ENCODE results near the gene DEPDC7. TPM values are rescaled to one million over a fixed set of nuclear protein-coding genes. Genes with fewer than 3 reads are reported as not detected.

Gene DEPDC7
- total and polyA plus RNA-seq, 2 of the 13 experiments (the other 11 are each of a cell fraction or from before 2014, with no cell fraction given): 17.3 to 33.3 TPM

DNA sequence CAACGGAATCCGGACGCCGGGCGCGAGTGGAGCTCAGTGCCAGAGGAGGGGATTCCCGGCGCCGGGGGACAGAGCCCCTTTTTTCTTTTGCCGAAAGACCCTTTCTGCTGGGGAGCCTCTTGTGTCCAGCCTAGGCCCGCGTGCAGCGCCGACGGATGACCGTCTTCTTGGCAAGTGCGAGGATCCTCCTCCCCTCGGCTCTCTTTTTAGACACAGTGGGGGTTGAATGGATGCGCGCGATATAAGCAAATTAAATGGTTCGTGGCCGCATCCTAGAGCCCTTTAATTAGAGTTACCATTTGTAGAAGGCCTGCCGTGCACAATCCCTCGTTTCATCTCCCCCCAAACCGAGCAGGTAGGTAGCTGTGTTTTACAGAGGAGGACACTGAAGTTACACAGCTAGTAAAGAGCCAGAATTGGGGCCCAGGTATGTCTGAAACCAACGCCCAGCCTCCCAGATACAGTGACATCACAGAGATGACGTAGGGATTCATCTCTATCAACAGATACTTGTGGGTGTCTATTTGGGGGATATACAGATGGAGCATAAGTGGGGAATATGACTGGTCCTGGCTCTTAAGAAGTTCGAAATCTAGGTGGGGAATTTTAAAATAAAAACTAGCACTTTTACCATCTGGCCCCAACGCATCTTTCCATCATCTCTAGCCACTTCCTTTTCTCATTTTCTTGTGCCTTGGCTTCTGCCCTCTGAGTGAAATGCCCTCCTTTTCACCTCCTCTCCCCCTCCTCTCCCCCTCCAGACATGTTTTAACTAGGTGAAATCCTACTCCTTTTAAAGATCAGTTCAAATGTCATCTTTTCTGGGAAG is 24.6 kb downstream of the DEPDC7 start (continued):
- TF ChIP-seq, protein P1, sequence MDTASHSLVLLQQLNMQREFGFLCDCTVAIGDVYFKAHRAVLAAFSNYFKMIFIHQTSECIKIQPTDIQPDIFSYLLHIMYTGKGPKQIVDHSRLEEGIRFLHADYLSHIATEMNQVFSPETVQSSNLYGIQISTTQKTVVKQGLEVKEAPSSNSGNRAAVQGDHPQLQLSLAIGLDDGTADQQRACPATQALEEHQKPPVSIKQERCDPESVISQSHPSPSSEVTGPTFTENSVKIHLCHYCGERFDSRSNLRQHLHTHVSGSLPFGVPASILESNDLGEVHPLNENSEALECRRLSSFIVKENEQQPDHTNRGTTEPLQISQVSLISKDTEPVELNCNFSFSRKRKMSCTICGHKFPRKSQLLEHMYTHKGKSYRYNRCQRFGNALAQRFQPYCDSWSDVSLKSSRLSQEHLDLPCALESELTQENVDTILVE (CRISPR knock-in tag; IDR thresholded peaks at IDR 0.05): no peak
- TF ChIP-seq ZNF263 (CRISPR knock-in tag; IDR thresholded peaks at IDR 0.05): no peak
- no peak for TF ChIP-seq ZSCAN20 (CRISPR knock-in tag; IDR thresholded peaks at IDR 0.05; ENCODE audit: borderline replicate concordance)
- TF ChIP-seq, protein P2, sequence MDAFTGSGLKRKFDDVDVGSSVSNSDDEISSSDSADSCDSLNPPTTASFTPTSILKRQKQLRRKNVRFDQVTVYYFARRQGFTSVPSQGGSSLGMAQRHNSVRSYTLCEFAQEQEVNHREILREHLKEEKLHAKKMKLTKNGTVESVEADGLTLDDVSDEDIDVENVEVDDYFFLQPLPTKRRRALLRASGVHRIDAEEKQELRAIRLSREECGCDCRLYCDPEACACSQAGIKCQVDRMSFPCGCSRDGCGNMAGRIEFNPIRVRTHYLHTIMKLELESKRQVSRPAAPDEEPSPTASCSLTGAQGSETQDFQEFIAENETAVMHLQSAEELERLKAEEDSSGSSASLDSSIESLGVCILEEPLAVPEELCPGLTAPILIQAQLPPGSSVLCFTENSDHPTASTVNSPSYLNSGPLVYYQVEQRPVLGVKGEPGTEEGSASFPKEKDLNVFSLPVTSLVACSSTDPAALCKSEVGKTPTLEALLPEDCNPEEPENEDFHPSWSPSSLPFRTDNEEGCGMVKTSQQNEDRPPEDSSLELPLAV (CRISPR knock-in tag; conservative IDR thresholded peaks at IDR 0.05; ENCODE audit: low read depth): no peak
- TF ChIP-seq REPIN1 (CRISPR knock-in tag; IDR thresholded peaks at IDR 0.05; ENCODE audit: borderline replicate concordance, low read depth): no peak
- TF ChIP-seq, protein P3, sequence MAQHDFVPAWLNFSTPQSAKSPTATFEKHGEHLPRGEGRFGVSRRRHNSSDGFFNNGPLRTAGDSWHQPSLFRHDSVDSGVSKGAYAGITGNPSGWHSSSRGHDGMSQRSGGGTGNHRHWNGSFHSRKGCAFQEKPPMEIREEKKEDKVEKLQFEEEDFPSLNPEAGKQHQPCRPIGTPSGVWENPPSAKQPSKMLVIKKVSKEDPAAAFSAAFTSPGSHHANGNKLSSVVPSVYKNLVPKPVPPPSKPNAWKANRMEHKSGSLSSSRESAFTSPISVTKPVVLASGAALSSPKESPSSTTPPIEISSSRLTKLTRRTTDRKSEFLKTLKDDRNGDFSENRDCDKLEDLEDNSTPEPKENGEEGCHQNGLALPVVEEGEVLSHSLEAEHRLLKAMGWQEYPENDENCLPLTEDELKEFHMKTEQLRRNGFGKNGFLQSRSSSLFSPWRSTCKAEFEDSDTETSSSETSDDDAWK (CRISPR knock-in tag; IDR thresholded peaks at IDR 0.05): no peak
- TF ChIP-seq, protein P4, sequence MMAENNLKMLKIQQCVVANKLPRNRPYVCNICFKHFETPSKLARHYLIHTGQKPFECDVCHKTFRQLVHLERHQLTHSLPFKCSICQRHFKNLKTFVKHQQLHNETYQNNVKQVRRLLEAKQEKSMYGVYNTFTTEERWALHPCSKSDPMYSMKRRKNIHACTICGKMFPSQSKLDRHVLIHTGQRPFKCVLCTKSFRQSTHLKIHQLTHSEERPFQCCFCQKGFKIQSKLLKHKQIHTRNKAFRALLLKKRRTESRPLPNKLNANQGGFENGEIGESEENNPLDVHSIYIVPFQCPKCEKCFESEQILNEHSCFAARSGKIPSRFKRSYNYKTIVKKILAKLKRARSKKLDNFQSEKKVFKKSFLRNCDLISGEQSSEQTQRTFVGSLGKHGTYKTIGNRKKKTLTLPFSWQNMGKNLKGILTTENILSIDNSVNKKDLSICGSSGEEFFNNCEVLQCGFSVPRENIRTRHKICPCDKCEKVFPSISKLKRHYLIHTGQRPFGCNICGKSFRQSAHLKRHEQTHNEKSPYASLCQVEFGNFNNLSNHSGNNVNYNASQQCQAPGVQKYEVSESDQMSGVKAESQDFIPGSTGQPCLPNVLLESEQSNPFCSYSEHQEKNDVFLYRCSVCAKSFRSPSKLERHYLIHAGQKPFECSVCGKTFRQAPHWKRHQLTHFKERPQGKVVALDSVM (CRISPR knock-in tag; IDR thresholded peaks at IDR 0.05): peak; percentile 1; the same call in 1 of the 2 replicates
- no peak for TF ChIP-seq GATAD1 (CRISPR knock-in tag; IDR thresholded peaks at IDR 0.05)
- no peak for TF ChIP-seq ZNF17 (CRISPR knock-in tag; IDR thresholded peaks at IDR 0.05)
- TF ChIP-seq RXRB (CRISPR knock-in tag; IDR thresholded peaks at IDR 0.05; ENCODE audit: borderline replicate concordance): 0 out of 2 replicates have a peak, but pooled peaks have one; percentile 11
- no peak for TF ChIP-seq HNF4G (IDR thresholded peaks at IDR 0.05; ENCODE audit: borderline replicate concordance, low read depth, low read length)
- no peak for TF ChIP-seq HNF4G (CRISPR knock-in tag; IDR thresholded peaks at IDR 0.05; ENCODE audit: borderline replicate concordance, low read depth)
- TF ChIP-seq SETDB1 (CRISPR knock-in tag; IDR thresholded peaks at IDR 0.05; ENCODE audit: borderline replicate concordance): no peak
- no peak for TF ChIP-seq HMGA1 (CRISPR knock-in tag; conservative IDR thresholded peaks at IDR 0.05)
- TF ChIP-seq ZNF326 (CRISPR knock-in tag; IDR thresholded peaks at IDR 0.05; ENCODE audit: borderline replicate concordance): no peak
- TF ChIP-seq, protein P5, sequence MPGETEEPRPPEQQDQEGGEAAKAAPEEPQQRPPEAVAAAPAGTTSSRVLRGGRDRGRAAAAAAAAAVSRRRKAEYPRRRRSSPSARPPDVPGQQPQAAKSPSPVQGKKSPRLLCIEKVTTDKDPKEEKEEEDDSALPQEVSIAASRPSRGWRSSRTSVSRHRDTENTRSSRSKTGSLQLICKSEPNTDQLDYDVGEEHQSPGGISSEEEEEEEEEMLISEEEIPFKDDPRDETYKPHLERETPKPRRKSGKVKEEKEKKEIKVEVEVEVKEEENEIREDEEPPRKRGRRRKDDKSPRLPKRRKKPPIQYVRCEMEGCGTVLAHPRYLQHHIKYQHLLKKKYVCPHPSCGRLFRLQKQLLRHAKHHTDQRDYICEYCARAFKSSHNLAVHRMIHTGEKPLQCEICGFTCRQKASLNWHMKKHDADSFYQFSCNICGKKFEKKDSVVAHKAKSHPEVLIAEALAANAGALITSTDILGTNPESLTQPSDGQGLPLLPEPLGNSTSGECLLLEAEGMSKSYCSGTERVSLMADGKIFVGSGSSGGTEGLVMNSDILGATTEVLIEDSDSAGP (CRISPR knock-in tag; IDR thresholded peaks at IDR 0.05; ENCODE audit: borderline replicate concordance): no peak
